ENCODE measurements around the gene UPF2.

UPF2 gene

DNA sequence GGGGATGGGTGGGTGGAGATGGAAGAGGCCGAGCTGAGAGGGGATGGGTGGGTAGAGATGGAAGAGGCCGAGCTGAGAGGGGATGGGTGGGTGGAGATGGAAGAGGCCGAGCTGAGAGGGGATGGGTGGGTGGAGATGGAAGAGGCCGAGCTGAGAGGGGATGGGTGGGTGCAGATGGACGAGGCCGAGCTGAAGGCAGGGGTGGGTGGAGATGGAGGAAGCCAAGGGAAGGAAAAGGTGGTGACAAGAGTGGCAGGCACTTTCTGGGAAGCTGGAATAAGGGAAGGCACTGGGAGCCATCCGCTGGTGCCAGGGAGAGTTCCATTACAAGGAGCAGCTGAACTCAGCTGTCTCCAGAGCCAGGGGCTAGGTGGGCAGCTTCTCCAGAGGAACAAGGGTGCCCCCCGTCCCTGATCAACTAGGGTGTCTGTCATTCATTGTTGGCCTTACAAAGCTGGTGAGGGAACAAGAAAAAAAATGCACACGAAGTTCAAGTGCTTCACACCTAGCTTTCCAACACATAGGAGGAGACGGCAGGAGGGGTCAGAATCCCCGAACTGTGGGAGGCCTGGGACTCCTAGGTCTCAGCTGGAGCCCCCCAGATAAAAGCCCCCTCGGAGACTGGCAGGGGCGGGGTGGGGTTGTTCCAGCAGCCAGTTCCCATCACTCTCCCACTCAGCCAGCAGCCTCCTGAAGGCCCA, 157.0 kb downstream of the UPF2 start:
- no peak for DNase-seq (ENCODE audit: low read depth)
- no peak overlapping the region for H3K4me3 ChIP-seq (ENCODE audit: low read depth, low read length)
- TF ChIP-seq CTCF (IDR thresholded peaks at IDR 0.05; ENCODE audit: low read depth, low read length, missing control alignments), result no peak

GRCh38 chr10:11884706-11885423, 157.7 kb downstream of the UPF2 start:
- no peak for DNase-seq (ENCODE audit: low read depth)
- no peak overlapping the region for H3K4me3 ChIP-seq (ENCODE audit: low read depth, low read length)
- no peak for TF ChIP-seq CTCF (IDR thresholded peaks at IDR 0.05; ENCODE audit: low read depth, low read length, missing control alignments)

- no peak overlapping the region for H3K4me3 ChIP-seq (ENCODE audit: low read depth, low read length)
- no peak for TF ChIP-seq CTCF (IDR thresholded peaks at IDR 0.05; ENCODE audit: low read depth, low read length, missing control alignments)
- DNase-seq (ENCODE audit: low read depth), result no peak
Observed at GRCh38 chr10:11882646-11883375, 159.8 kb downstream of the UPF2 start.

GRCh38 chr10:11881477-11882417, 160.9 kb downstream of the UPF2 start:
- peak; percentile 16 for TF ChIP-seq CTCF (IDR thresholded peaks at IDR 0.05; ENCODE audit: low read depth, low read length, missing control alignments)
- no peak for DNase-seq (ENCODE audit: low read depth)
- no peak overlapping the region for H3K4me3 ChIP-seq (ENCODE audit: low read depth, low read length)

- H3K4me3 ChIP-seq (ENCODE audit: low read depth, low read length), result no peak overlapping the region
- TF ChIP-seq CTCF (IDR thresholded peaks at IDR 0.05; ENCODE audit: low read depth, low read length, missing control alignments), result no peak
- DNase-seq (ENCODE audit: low read depth), result no peak
Observed at GRCh38 chr10:11881030-11881476, 161.6 kb downstream of the UPF2 start.
